Measurements from ENCODE around the gene MRNIP. TPM values are rescaled to one million over a fixed set of nuclear protein-coding genes. Genes with fewer than 3 reads are reported as not detected.

Gene MRNIP
- total and polyA plus RNA-seq, 2 of the 4 experiments (the other 2 are of a cell fraction), result 6.6 to 24.7 TPM

DNA sequence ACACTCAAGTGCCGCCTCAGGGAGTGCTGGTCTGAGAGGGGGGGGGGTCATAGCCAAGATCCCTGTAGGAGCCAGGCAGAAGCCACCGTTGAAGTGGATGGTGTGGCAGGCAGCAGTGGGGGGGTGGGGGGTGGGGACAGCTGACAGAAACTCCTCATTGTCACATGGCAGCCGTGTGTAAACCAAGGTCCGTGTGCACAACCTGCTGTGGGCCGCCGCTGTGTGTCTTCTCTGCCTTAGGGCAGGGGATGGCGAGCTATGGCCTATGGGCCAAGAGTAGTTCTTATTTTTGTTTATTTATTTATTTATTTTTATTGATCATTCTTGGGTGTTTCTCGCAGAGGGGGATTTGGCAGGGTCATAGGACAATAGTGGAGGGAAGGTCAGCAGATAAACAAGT lies 24.5 kb downstream of the MRNIP start:
- TF ChIP-seq RFX5 (IDR thresholded peaks at IDR 0.05; ENCODE audit: low read depth, low read length), result no peak
- Histone ChIP-seq H3K9me3 (ENCODE audit: control insufficient read depth, insufficient read depth, low read length) (no peaks in the 10 kb centered on the region), H2BK20ac (ENCODE audit: low read depth, low read length) (no peak overlapping the region), H2BK5ac (ENCODE audit: low read depth, low read length, poor library complexity, severe bottlenecking) (no peak overlapping the region), H3K9me1 (ENCODE audit: insufficient read depth, low read length) (peaks cover under 1% of the 10 kb centered on the region), H3K4me3 (ENCODE audit: insufficient read depth, low read depth, low read length) (no peak overlapping the region), H3K36me3 (ENCODE audit: control insufficient read depth, insufficient read depth, low read length) (peaks cover 75% of the 10 kb centered on the region), H3K9ac (ENCODE audit: low read depth, low read length) (no peak overlapping the region), H4K91ac (ENCODE audit: insufficient read depth, low read depth, low read length) (no peak overlapping the region), H3K56ac (ENCODE audit: extremely low read depth, insufficient read depth, low read length) (no peak overlapping the region), H3K27me3 (ENCODE audit: control insufficient read depth, insufficient read depth, low read length) (no peaks in the 10 kb centered on the region), H2AFZ (replicated peaks; ENCODE audit: low read length, poor library complexity) (no peak overlapping the region), H4K8ac (ENCODE audit: low read depth in 2 of 2, low read length in 2 of 2) (no peak overlapping the region), H2BK120ac (ENCODE audit: low read depth, low read length) (no peak overlapping the region), H4K5ac (ENCODE audit: low read depth, low read length) (no peak overlapping the region), H3K4me1 (ENCODE audit: control insufficient read depth, insufficient read depth, low read length) (no peaks in the 10 kb centered on the region), H4K20me1 (ENCODE audit: insufficient read depth, low read length) (peaks cover 80% of the 10 kb centered on the region), H2BK15ac (ENCODE audit: low read depth, low read length) (no peak overlapping the region), H2AK5ac (ENCODE audit: low read depth, low read length) (no peak overlapping the region), H3K23ac (ENCODE audit: low read depth, low read length) (no peak overlapping the region), H2AK9ac (replicated peaks; ENCODE audit: low read depth, low read length, poor library complexity) (no peak overlapping the region), H3K27ac (ENCODE audit: insufficient read depth, low read length) (no peak overlapping the region), H3K4ac (ENCODE audit: low read depth, low read length) (no peak overlapping the region), H3K4me2 (ENCODE audit: low read depth, low read length) (no peak overlapping the region), H3K18ac (ENCODE audit: low read depth, low read length) (no peak overlapping the region), H3K14ac (replicated peaks; ENCODE audit: low read depth, low read length) (no peak overlapping the region), H3K79me1 (ENCODE audit: low read depth in 1 of 2, low read length in 2 of 2) (peaks cover 18 to 56% of the 10 kb centered on the region in 2 experiments)
- in situ Hi-C loops (cut with MboI; ENCODE audit: low sequenced_read_pairs) (no loop called here), intact Hi-C loops (cut with micrococcal nuclease) (no loop called here), dilution Hi-C loops (cut with HindIII; ENCODE audit: low sequenced_read_pairs, unreplicated experiment) (no loop called here)
- CTCF ChIA-PET, result no interaction called here
- POLR2A ChIA-PET (ENCODE audit: unreplicated experiment), result no interaction called here
- ATAC-seq (ENCODE audit: low read depth), result no peak
- no peak for DNase-seq
- no CpG with 5 or more reads among the region's 8 CpGs for WGBS, 2 experiments (ENCODE audit: extremely low coverage in 2 of 2, insufficient read length in 1 of 2)
- no TSS peak for BruUV-seq (replicated peaks)

Measured in IMR-90 (cell line).